HG02884 (cell line): Measurements from ENCODE around the gene CFAP300.

Experiments
- ATAC-seq: cut with Tn5 transposase; IDR thresholded peaks from one replicate; pipeline ENCODE4 v1.9.1; 2021; ENCODE audit warnings: mild to moderate bottlenecking, moderate library complexity; ENCODE audit not compliant: unreplicated experiment

Gene CFAP300

GRCh38 chr11:102119997-102120396, 72.8 kb downstream of the CFAP300 start:
- ATAC-seq, result no peak

DNA sequence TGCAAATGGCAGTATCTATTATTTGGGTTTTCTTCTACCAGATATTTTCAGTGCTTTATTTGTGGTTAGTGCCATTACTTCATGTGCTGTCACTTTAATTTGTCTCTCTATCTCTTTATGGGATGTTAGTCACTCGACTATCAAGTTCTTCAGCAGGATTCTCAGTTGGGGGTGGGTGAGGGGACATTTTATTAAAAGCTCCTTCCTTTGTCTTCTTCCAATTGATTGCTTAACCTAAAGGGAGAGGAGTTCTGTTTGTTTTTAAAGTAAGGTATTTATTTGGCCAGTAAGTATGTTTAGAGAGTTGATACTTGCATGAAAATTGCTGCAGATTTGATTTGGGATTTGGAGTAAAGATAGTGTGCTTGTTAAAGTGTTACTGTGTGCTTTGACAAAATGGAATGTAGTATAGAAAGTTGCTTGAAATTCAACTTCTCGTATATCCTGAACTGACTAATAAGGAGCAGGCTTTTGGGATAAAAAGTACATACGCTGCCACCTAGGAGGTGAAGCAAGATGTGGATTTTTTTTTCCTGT, 73.3 kb downstream of the CFAP300 start:
- no peak for ATAC-seq

DNA sequence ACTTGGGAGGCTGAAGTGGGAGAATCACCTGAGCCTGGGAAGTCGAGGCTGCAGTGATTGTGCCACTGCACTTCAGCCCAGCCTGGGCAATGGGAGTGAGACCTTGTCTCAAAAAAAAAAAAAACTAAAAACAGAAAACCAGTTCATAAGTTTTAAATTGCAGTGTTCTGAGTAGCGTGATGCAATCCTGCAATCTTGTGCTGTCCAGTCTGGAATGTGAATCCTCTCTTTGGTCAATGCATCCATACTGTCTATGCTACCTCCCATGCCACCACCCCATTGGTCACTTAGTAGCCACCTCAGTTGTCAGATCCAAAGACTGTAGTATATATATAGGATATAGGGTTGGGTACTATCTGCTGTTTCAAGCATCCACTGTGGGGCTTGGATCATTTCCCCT, 74.1 kb downstream of the CFAP300 start:
- ATAC-seq, result no peak
